H1 (cell line): ENCODE data around the gene KCNMA1. TPM values are rescaled to one million over a fixed set of nuclear protein-coding genes. Genes with fewer than 3 reads are reported as not detected.

Source experiments
- RXRA ChIP-seq: IDR thresholded peaks from 2 replicates; pipeline ENCODE4 v1.6.1; 2011; ENCODE audit warnings: low read depth, mild to moderate bottlenecking, low read length, moderate library complexity; ENCODE audit not compliant: insufficient read depth
- polyA plus RNA-seq, 7 experiments: library from polyadenylated mRNA; depleted of rRNA in 3 of 7; stranded (reverse) in 5 of 7; unstranded in 2 of 7; fragments of >200 nt in 5 of 7; fragments of 200-250 nt in 2 of 7; gene quantifications; 1 replicate in 5 of 7; 2 replicates in 1 of 7; 4 replicates in 1 of 7; pipeline versions ENCODE4 v1.2.1 to v1.2.3, GENCODE V29; 2011 to 2013; ENCODE audit warnings: missing spikeins in 2 of 7, mixed read lengths in 2 of 7
- total RNA-seq: library from RNA; stranded (reverse); fragmentation: NEBNext Ultra II Directional; extraction: Animal tissue kit (Norgen Biotek cat#: 25700); gene quantifications from 2 replicates; pipeline ENCODE4 v1.2.1, GENCODE V29; 2021

Gene KCNMA1
- total and polyA plus RNA-seq, 2 of the 8 experiments (the other 6 are each of a cell fraction or from before 2014, with no cell fraction given) = 10.2 to 11.1 TPM

- no peak for TF ChIP-seq RXRA
Measured at GRCh38 chr10:77509391-77509790, 128.2 kb downstream of the KCNMA1 start (continued).
